NCI-H774 (cell line): Measurements from ENCODE around the gene AOAH.
"Not testable (repeated sequence)": the region's sequence is repeated elsewhere in the genome, so short reads cannot be mapped to it uniquely, and the experiment has no call there.

Experiments
- DNase-seq: peaks from one replicate; lab custom pipeline; 2025; lab: John Stamatoyannopoulos, UW

Gene AOAH

GRCh38 chr7:36466001-36466400, 258.3 kb downstream of the AOAH start:
- not testable (repeated sequence) for DNase-seq

GRCh38 chr7:36464271-36464670, 260.0 kb downstream of the AOAH start:
- DNase-seq, result no peak
